Lung (tissue), 12 donors: ENCODE measurements around the gene UBE2F. TPM values are rescaled to one million over a fixed set of nuclear protein-coding genes. Genes with fewer than 3 reads are reported as not detected.

ENCODE experiments used
- ATAC-seq: fragments of 200-7000 bp; cut with Tn5 transposase; one replicate; pipeline ENCODE4 v1.9.1; 2020; ENCODE audit warnings: moderate number of reproducible peaks; ENCODE audit not compliant: insufficient read depth, low FRiP score
- DNase-seq, 3 donors: peaks; one replicate each; pipeline ENCODE4 v3.0.0-alpha.2; 2013 to 2017
- H3K27ac ChIP-seq, 2 donors: one replicate each; pipeline ENCODE4 v1.5.1; 2013; ENCODE audit warnings: mild to moderate bottlenecking in 2 of 2, moderate library complexity in 2 of 2, control low read depth in 1 of 2, inconsistent platforms in 1 of 2, low read depth in 1 of 2, low read length in 1 of 2
- H3K27me3 ChIP-seq, 3 donors: one replicate each; pipeline ENCODE4 v1.5.1; 2013; ENCODE audit warnings: low read length in 2 of 3; ENCODE audit not compliant: control insufficient read depth in 3 of 3, insufficient read depth in 3 of 3
- H3K36me3 ChIP-seq, 4 donors: one replicate each; pipeline ENCODE4 v1.5.1; 2013; ENCODE audit warnings: low read length in 4 of 4, mild to moderate bottlenecking in 1 of 4, moderate library complexity in 1 of 4; ENCODE audit not compliant: control insufficient read depth in 4 of 4, insufficient read depth in 4 of 4
- H3K4me1 ChIP-seq, 5 donors: one replicate each; pipeline ENCODE4 v1.5.1; 2013; ENCODE audit warnings: low read length in 5 of 5, mild to moderate bottlenecking in 2 of 5, moderate library complexity in 1 of 5; ENCODE audit not compliant: control insufficient read depth in 5 of 5, insufficient read depth in 5 of 5
- H3K4me3 ChIP-seq: one replicate; pipeline ENCODE4 v1.5.1; 2013; ENCODE audit warnings: mild to moderate bottlenecking, control low read depth, moderate library complexity
- H3K9ac ChIP-seq, 2 donors: one replicate each; pipeline ENCODE4 v1.5.1; 2013; ENCODE audit warnings: low read length in 2 of 2, control low read depth in 1 of 2; ENCODE audit not compliant: insufficient read depth in 1 of 2
- H3K9me3 ChIP-seq, 4 donors: one replicate each; pipeline ENCODE4 v1.5.1; 2013; ENCODE audit warnings: low read length in 3 of 4, mild to moderate bottlenecking in 1 of 4, moderate library complexity in 1 of 4; ENCODE audit not compliant: control insufficient read depth in 4 of 4, insufficient read depth in 3 of 4
- WGBS, 2 donors: extraction: QIAGEN DNeasy Blood & Tissue Kit; methylation state at CpG; one replicate each; pipeline ENCODE4 v1.1.7; 2013; 5-methylcytosine and 5-hydroxymethylcytosine counted together
- polyA plus RNA-seq, 2 donors: library from polyadenylated mRNA; stranded (reverse); fragments of 200-250 nt; gene quantifications; one replicate each; pipeline ENCODE4 v1.2.1, GENCODE V29; 2013
- total RNA-seq, 2 donors: library from RNA; depleted of rRNA in 1 of 2; stranded (reverse); fragments of >200 nt in 1 of 2; gene quantifications; one replicate each; pipeline ENCODE4 v1.2.1, GENCODE V29; 2014 to 2021
- TF ChIP-seq, protein P1 (sequence below): IDR thresholded peaks from 2 replicates; pipeline ENCODE4 v1.5.1; 2012; ENCODE audit warnings: mild to moderate bottlenecking; ENCODE audit errors: control extremely low read depth, extremely low read depth
- donor health status: control.
- donor health status: control.
- donor health status: Bipolar disorder and iron deficiency.
- donor health status: healthy.
- donor health status: DM: yes; HTN: yes; CAD: no.

Gene UBE2F
- total and polyA plus RNA-seq, 4 donors, result 30.3 to 63.3 (median 46.8) TPM

DNA sequence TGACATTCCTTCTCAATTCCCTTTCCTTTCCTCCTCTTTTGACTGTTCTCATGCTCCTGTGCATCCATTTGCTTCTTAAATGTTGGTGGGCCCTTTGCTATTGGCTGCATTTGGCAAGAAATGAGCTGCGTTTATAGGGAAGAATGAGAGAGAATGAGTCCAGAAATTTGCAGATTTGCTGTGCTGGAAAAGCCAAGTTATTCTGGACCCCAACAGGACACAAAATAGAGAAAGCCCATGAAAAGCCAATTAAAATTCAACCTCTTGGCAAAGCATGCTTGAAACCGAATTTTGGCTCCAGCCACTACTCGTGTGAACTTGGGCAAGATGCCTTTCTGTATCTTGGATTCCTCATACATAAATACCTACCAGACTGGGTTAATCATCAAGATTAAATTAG is 92.7 kb downstream of the UBE2F start:
- no peak overlapping the region for H3K27ac ChIP-seq
- no peaks in the 10 kb centered on the region for H3K9me3 ChIP-seq
- WGBS, 2 donors, result 91 to 95% methylated on average over 3 of the region's 3 CpGs
- H3K9ac ChIP-seq, result no peak overlapping the region
- ATAC-seq, result no peak
- H3K4me3 ChIP-seq, result no peak overlapping the region
- TF ChIP-seq, protein P1, sequence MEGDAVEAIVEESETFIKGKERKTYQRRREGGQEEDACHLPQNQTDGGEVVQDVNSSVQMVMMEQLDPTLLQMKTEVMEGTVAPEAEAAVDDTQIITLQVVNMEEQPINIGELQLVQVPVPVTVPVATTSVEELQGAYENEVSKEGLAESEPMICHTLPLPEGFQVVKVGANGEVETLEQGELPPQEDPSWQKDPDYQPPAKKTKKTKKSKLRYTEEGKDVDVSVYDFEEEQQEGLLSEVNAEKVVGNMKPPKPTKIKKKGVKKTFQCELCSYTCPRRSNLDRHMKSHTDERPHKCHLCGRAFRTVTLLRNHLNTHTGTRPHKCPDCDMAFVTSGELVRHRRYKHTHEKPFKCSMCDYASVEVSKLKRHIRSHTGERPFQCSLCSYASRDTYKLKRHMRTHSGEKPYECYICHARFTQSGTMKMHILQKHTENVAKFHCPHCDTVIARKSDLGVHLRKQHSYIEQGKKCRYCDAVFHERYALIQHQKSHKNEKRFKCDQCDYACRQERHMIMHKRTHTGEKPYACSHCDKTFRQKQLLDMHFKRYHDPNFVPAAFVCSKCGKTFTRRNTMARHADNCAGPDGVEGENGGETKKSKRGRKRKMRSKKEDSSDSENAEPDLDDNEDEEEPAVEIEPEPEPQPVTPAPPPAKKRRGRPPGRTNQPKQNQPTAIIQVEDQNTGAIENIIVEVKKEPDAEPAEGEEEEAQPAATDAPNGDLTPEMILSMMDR, result no peak
- peaks cover 0 to 3% (median 0%) of the 10 kb centered on the region in 4 donors for H3K36me3 ChIP-seq
- peaks cover 0 to 3% (median 3%) of the 10 kb centered on the region in 3 donors for H3K27me3 ChIP-seq
- H3K4me1 ChIP-seq, result peaks cover 2 to 12% (median 6%) of the 10 kb centered on the region in 5 donors
- no peak for DNase-seq

DNA sequence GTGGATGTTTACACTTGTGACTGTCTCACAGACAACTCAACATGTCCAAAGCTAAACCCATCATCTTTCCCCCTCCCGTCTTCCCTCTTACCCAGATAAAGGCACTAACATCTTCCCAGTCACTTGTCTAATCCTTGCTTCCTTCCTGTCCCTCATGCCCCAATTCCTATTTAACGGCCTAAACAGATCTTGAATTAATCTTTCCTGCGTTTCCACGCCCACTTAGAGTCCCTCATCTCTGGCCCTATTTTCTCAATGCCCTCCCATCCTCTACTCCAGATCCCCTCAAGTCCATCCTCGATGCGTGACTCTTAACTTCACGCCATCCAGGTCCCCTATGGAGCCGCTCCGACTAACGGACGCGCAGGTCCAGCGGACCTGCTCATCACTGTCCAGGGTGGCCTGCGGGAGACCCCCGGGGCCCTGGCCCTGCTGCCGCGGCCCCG is 93.3 kb downstream of the UBE2F start:
- peaks cover 0 to 3% (median 3%) of the 10 kb centered on the region in 3 donors for H3K27me3 ChIP-seq
- ATAC-seq, result no peak
- 1 to 2% methylated on average over 18 of the region's 18 CpGs for WGBS, 2 donors

DNA sequence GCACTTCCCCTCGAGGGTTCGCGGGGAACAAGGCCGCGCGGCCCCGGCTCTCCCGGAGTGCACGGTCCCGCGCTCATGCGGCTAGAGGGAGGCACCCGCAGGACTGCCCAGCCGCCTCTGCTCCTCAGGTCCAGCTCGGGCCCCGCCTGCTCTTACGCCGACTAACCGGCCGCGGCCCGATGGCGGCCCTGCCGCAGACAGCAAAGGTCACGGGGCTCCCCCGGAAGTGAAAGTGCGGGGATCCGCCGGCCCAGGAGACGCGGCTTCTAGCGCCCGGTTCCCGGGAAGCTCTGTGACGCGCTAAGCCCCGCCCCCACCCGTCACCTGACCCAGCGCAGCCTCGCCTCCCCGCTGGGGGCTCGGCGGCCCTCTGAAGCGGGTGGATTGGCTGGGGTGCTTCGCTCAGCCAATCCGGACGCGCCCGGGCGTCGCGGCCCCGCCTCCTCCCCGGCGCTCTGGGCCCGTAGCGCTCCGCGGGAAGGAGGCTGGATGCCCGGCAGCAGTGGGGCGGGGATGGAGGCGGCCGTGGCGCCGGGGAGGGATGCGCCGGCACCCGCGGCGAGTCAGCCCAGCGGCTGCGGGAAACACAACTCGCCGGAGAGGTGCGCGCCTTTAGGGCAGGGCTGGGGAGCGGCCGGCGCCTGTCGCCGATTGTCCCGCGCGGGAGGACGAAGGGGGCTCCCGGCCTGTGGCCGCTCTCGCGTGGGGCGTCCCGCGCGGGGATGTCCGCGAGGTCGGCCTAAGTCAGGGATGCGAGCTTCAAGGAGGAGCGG is 93.9 kb downstream of the UBE2F start, which contains the start of gene SCLY:
SCLY (plus strand) TSS at position 460 of the 773 bp plus-strand sequence; CDS start at position 514, 54 bp downstream.
- Histone ChIP-seq H3K9me3 (no peaks in the 10 kb centered on the region), H3K27me3 (peaks cover 0 to 3% (median 2%) of the 10 kb centered on the region in 3 donors), H3K4me3 (peak within 1 kb of the TSS; percentile 78), H3K36me3 (peaks cover 0 to 3% (median 0%) of the 10 kb centered on the region in 4 donors), H3K4me1 (peaks cover 2 to 12% (median 6%) of the 10 kb centered on the region in 5 donors), H3K27ac (peak within 1 kb of the TSS; percentile 88 to 96), H3K9ac (peak within 1 kb of the TSS; percentile 78 to 84)
- peak; percentile 100 for ATAC-seq
- WGBS, 2 donors, result 1% methylated on average over 82 to 98 of the region's 98 CpGs
- TF ChIP-seq, protein P1, result no peak
- peak; percentile 98 to 99 (median 99) for DNase-seq

More for the DNA sequence above, 93.3 kb downstream of the UBE2F start:
- H3K4me1 ChIP-seq, result peaks cover 2 to 12% (median 6%) of the 10 kb centered on the region in 5 donors
- H3K9ac ChIP-seq, result peak overlapping the region; percentile 78 to 84
- no peaks in the 10 kb centered on the region for H3K9me3 ChIP-seq
- H3K27ac ChIP-seq, result peak overlapping the region; percentile 88 to 96
- peak in 1 of 3 donors; percentile 31 for DNase-seq
- peaks cover 0 to 3% (median 0%) of the 10 kb centered on the region in 4 donors for H3K36me3 ChIP-seq
- peak overlapping the region; percentile 68 for H3K4me3 ChIP-seq
- TF ChIP-seq, protein P1, result no peak
